Measurements from ENCODE around the gene EXOC3.

DNA sequence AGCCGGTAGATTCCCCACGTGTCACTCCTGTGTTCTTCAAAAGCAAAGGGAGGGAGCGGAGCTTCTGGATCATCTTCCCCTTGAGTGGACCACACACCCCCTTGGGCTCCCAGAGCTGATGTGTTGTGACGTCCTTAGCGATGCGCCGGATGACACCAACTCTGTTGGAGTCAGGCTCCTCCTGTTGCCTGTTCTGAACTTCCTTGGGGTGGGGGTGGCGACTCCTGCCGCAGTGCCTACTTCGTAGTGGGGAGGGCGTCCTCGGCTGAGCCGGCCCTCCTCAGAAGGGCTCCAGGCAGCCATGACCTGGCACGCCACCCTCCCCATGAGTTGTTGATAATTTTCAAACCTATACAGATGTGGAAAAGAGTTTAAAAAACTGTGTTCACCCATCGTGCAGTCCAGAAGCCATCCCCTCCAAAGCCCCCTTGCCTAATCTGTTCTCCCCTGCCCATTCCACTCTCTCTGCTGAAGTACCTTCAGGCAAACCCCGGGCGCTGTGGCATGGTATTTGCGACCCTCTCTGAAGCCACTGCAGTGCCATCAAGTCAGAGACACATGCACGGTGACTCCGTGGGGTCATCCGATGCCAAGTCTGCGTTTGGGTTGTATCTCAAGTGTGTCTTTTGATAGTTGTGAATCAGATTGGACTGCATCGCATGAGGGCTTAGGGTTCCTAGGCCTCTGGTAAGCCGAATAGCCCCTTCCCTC lies 16.7 kb downstream of the EXOC3 start:
- TF ChIP-seq CTCF (IDR thresholded peaks at IDR 0.05; ENCODE audit: low read depth, low read length) (no peak), EZH2phosphoT487 (IDR thresholded peaks at IDR 0.05; ENCODE audit: low read depth) (no peak)
